ENCODE measurements around the gene TMLHE.
"Not testable (repeated sequence)": the region's sequence is repeated elsewhere in the genome, so short reads cannot be mapped to it uniquely, and the experiment has no call there.

- TF ChIP-seq POLR2A, EP300 (IDR thresholded peaks at IDR 0.05): not testable (repeated sequence)
Measured at GRCh38 chrX:155477136-155477535, 135.6 kb downstream of the TMLHE start.
